ENCODE data around the gene ATXN10.

GRCh38 chr22:45832959-45833580 lies 161.4 kb downstream of the ATXN10 start:
- no peak for TF ChIP-seq CTCF (IDR thresholded peaks at IDR 0.05)
- TF ChIP-seq POLR2A (IDR thresholded peaks at IDR 0.05), result no peak

All from esophagus squamous epithelium (tissue), 4 donors.